Sigmoid colon (tissue), 7 donors: ENCODE results near the gene TRPM6. TPM values are rescaled to one million over a fixed set of nuclear protein-coding genes. Genes with fewer than 3 reads are reported as not detected.
"Not testable (repeated sequence)": the region's sequence is repeated elsewhere in the genome, so short reads cannot be mapped to it uniquely, and the experiment has no call there.

Experiments
- DNase-seq: peaks from one replicate; pipeline ENCODE4 v3.0.0-alpha.2; 2019
- H3K27ac ChIP-seq, 4 donors: fragments of 200-600 bp; sonication (generic); one replicate each; pipeline ENCODE4 v1.5.1; 2016 to 2019; ENCODE audit warnings: mild to moderate bottlenecking in 1 of 4
- H3K27me3 ChIP-seq, 3 donors: fragments of 200-600 bp; sonication (generic); one replicate each; pipeline ENCODE4 v1.5.1; 2019; ENCODE audit warnings: mild to moderate bottlenecking in 1 of 3
- H3K36me3 ChIP-seq, 4 donors: fragments of 200-600 bp; sonication (generic); one replicate each; pipeline ENCODE4 v1.5.1; 2016 to 2019
- H3K4me1 ChIP-seq, 4 donors: fragments of 200-600 bp; sonication (generic); one replicate each; pipeline ENCODE4 v1.5.1; 2017 to 2019
- H3K4me3 ChIP-seq, 4 donors: fragments of 200-600 bp; sonication (generic); one replicate each; pipeline ENCODE4 v1.5.1; 2017 to 2019; ENCODE audit warnings: mild to moderate bottlenecking in 2 of 4, moderate library complexity in 1 of 4
- H3K9me3 ChIP-seq, 4 donors: fragments of 200-600 bp in 3 of 4; sonication (generic) in 3 of 4; one replicate each; pipeline versions ENCODE4 v1.5.1 to v1.6.1; 2013 to 2019
- EP300 ChIP-seq, 4 donors: sonication (generic); formaldehyde crosslinking; IDR thresholded peaks; one replicate each; pipeline ENCODE4 v1.6.1; 2017; ENCODE audit warnings: antibody characterized with exemption in 4 of 4
- POLR2A ChIP-seq, 2 donors: fragments of 450-650 bp; IDR thresholded peaks; one replicate each; pipeline ENCODE4 v1.6.1; 2016; ENCODE audit warnings: antibody characterized with exemption in 2 of 2, mild to moderate bottlenecking in 2 of 2, moderate library complexity in 2 of 2
- POLR2AphosphoS5 ChIP-seq, 4 donors: sonication (generic); formaldehyde crosslinking; IDR thresholded peaks; one replicate each; pipeline ENCODE4 v1.6.1; 2017; ENCODE audit warnings: antibody characterized with exemption in 4 of 4
- WGBS, 2 donors: extraction: QIAGEN DNeasy Blood & Tissue Kit; methylation state at CpG; one replicate each; pipeline ENCODE4 v1.1.7; 2013; 5-methylcytosine and 5-hydroxymethylcytosine counted together
- intact Hi-C: fragments of 100-400 bp; cut with DNase I; formaldehyde crosslinking; loops from one replicate; pipeline ENCODE4 v1.15.1; 2023
- polyA plus RNA-seq, 3 donors: library from polyadenylated mRNA; stranded (reverse); fragments of 200-250 nt; gene quantifications; one replicate each; pipeline ENCODE4 v1.2.3, GENCODE V29; 2013
- total RNA-seq, 4 donors: library from RNA; depleted of rRNA; stranded (reverse); fragments of >200 nt; gene quantifications; one replicate each; pipeline ENCODE4 v1.1.0, GENCODE V29; 2016
- TF ChIP-seq, protein P1 (sequence below), 4 experiments: fragments of 450-650 bp in 3 of 4; fragments of 200-600 bp in 1 of 4; IDR thresholded peaks; one replicate each; pipeline ENCODE4 v1.5.1; 2016 to 2019; ENCODE audit warnings: antibody characterized with exemption in 4 of 4, mild to moderate bottlenecking in 3 of 4, moderate library complexity in 2 of 4
- donor health status: healthy with polysubstance abuse.
- donor health status: Bipolar disorder and iron deficiency.
- donor health status: healthy.

TRPM6 gene
- total and polyA plus RNA-seq, 7 donors = 0.41 to 12.7 (median 6.7) TPM; not detected in 2

GRCh38 chr9:74910036-74910435 lies 22.3 kb upstream of the TRPM6 start:
- TF ChIP-seq POLR2AphosphoS5 (IDR thresholded peaks at IDR 0.05) = no peak
- no peak for TF ChIP-seq POLR2A (IDR thresholded peaks at IDR 0.05)
- TF ChIP-seq EP300 (IDR thresholded peaks at IDR 0.05) = no peak
- TF ChIP-seq, protein P1, sequence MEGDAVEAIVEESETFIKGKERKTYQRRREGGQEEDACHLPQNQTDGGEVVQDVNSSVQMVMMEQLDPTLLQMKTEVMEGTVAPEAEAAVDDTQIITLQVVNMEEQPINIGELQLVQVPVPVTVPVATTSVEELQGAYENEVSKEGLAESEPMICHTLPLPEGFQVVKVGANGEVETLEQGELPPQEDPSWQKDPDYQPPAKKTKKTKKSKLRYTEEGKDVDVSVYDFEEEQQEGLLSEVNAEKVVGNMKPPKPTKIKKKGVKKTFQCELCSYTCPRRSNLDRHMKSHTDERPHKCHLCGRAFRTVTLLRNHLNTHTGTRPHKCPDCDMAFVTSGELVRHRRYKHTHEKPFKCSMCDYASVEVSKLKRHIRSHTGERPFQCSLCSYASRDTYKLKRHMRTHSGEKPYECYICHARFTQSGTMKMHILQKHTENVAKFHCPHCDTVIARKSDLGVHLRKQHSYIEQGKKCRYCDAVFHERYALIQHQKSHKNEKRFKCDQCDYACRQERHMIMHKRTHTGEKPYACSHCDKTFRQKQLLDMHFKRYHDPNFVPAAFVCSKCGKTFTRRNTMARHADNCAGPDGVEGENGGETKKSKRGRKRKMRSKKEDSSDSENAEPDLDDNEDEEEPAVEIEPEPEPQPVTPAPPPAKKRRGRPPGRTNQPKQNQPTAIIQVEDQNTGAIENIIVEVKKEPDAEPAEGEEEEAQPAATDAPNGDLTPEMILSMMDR (IDR thresholded peaks at IDR 0.05) = no peak
- DNase-seq = no peak
- intact Hi-C loops = no loop called here
- H3K27me3 ChIP-seq = no peaks in the 10 kb centered on the region
- no peak overlapping the region for H3K4me3 ChIP-seq
- no peaks in the 10 kb centered on the region for H3K4me1 ChIP-seq
- 93 to 94% methylated on average over 2 of the region's 2 CpGs for WGBS, 2 donors
- no peak overlapping the region for H3K27ac ChIP-seq
- peaks cover 0 to 5% (median 0%) of the 10 kb centered on the region in 4 donors for H3K9me3 ChIP-seq
- H3K36me3 ChIP-seq = no peaks in the 10 kb centered on the region

GRCh38 chr9:74908665-74909064 lies 20.9 kb upstream of the TRPM6 start:
- 26 to 73% methylated on average over 4 of the region's 4 CpGs for WGBS, 2 donors

GRCh38 chr9:74907085-74907484 lies 19.4 kb upstream of the TRPM6 start:
- DNase-seq = no peak
- Histone ChIP-seq H3K36me3 (no peaks in the 10 kb centered on the region), H3K9me3 (peaks cover 0 to 2% (median 0%) of the 10 kb centered on the region in 4 donors), H3K27me3 (no peaks in the 10 kb centered on the region), H3K27ac (no peak overlapping the region), H3K4me3 (no peak overlapping the region), H3K4me1 (no peaks in the 10 kb centered on the region)
- intact Hi-C loops = no loop called here
- 90 to 91% methylated on average over 3 of the region's 3 CpGs for WGBS, 2 donors
- no peak for TF ChIP-seq EP300 (IDR thresholded peaks at IDR 0.05)
- TF ChIP-seq, protein P1 (IDR thresholded peaks at IDR 0.05) = no peak
- TF ChIP-seq POLR2A (IDR thresholded peaks at IDR 0.05) = no peak
- no peak for TF ChIP-seq POLR2AphosphoS5 (IDR thresholded peaks at IDR 0.05)

More at GRCh38 chr9:74908665-74909064, 20.9 kb upstream of the TRPM6 start:
- Histone ChIP-seq H3K27me3 (no peaks in the 10 kb centered on the region), H3K4me3 (no peak overlapping the region), H3K27ac (no peak overlapping the region), H3K9me3 (peaks cover 0 to 3% (median 0%) of the 10 kb centered on the region in 4 donors), H3K4me1 (no peaks in the 10 kb centered on the region), H3K36me3 (no peaks in the 10 kb centered on the region)
- DNase-seq = no peak
- TF ChIP-seq POLR2AphosphoS5 (IDR thresholded peaks at IDR 0.05) (no peak), EP300 (IDR thresholded peaks at IDR 0.05) (no peak), POLR2A (IDR thresholded peaks at IDR 0.05) (no peak)
- TF ChIP-seq, protein P1 (IDR thresholded peaks at IDR 0.05) = no peak
- intact Hi-C loops = no loop called here

GRCh38 chr9:74901001-74901400 lies 13.3 kb upstream of the TRPM6 start:
- Histone ChIP-seq H3K9me3 (no peaks in the 10 kb centered on the region), H3K4me3 (no peak overlapping the region), H3K36me3 (no peaks in the 10 kb centered on the region), H3K4me1 (no peaks in the 10 kb centered on the region), H3K27me3 (no peaks in the 10 kb centered on the region), H3K27ac (no peak overlapping the region)
- no peak for TF ChIP-seq EP300 (IDR thresholded peaks at IDR 0.05)
- TF ChIP-seq POLR2AphosphoS5 (IDR thresholded peaks at IDR 0.05) = no peak
- TF ChIP-seq POLR2A (IDR thresholded peaks at IDR 0.05) = no peak
- TF ChIP-seq, protein P1 (IDR thresholded peaks at IDR 0.05) = no peak
- DNase-seq = no peak
- intact Hi-C loops = no loop called here

DNA sequence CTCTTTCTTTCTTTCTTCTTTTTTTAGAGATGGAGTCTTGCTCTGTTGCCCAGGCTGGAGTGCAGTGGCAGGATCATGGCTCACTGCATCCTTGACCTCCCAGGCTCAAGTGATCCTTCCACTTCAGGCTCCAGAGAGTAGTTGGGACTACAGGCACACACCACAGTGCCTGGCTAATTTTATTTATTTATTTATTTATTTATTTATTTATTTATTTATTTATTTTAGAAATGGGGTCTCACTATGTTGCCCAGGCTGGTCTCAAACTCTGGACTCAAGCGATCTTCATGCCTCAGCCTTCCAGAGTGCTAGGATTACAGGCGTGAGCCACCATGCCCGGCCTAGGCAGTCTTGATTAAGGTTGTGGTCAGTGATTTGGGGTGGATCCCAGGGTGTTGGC lies 728 bp upstream of the TRPM6 start:
- intact Hi-C loops, H3K4me3 ChIP-seq, H3K36me3 ChIP-seq, H3K27ac ChIP-seq, H3K9me3 ChIP-seq, H3K27me3 ChIP-seq, DNase-seq: not testable (repeated sequence)
- H3K4me1 ChIP-seq = peaks cover 0 to 14% (median 6%) of the 10 kb centered on the region in 4 donors
- 86 to 97% methylated on average over 3 of the region's 3 CpGs for WGBS, 2 donors
